ENCODE results near the gene FRMPD4.

Gene FRMPD4

DNA sequence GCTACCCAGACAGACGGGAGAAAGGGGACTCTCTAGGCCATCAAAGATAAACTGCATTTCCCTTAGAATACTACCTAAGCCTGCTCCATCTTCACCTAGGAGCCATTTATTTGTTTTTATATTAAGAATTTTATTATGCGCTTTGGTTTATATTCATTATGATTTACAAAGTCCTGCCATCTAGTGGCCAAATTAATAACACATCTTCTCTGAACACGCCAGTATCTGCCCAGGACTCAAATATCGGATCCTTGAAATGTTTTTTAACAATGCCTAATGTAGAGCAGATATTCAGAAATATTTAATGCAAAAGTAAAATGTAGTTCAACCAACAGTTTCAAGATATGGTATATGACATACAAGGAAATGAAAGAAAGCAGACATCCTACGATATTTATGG lies 632.2 kb downstream of the FRMPD4 start:
- H3K4me3 ChIP-seq (ENCODE audit: low read length) = no peak overlapping the region
- DNase-seq (ENCODE audit: low read depth, low spot score) = peak; percentile 22

DNA sequence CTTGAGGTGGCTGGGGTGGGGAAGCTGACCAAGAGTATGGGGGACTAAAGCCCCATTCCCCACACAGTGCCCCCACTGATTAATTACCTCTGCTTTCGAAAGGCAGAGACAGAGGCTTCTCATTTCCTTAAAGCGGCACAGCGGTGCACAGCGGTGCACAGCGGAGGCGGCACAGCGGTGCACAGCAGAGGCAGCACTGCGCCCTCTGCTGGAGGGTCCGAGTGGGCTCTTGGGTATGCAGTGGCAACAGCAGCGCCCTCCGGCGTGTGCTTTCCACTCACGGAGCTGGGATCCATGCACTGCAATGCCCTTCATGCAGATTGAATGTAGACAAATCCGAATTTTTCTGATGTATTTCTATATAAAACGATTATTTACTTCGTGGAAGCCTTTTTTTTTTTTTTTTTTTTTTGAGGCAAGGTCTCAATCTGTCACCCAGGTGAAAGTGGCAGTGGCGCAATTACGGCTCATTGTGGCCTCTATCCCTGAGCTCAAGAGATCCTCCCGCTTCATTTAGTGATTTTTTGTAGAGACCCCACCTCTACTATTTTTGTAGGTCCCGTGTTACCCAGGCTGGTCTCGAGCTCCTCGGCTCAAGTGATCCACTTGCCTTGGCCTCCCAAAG lies 633.3 kb downstream of the FRMPD4 start:
- H3K4me3 ChIP-seq (ENCODE audit: low read length) = no peak overlapping the region
- peak; percentile 63 for DNase-seq (ENCODE audit: low read depth, low spot score)

Data from Jurkat, Clone E6-1 (cell line).